ENCODE results near the gene ANKRD13A.

The ANKRD13A gene

DNA sequence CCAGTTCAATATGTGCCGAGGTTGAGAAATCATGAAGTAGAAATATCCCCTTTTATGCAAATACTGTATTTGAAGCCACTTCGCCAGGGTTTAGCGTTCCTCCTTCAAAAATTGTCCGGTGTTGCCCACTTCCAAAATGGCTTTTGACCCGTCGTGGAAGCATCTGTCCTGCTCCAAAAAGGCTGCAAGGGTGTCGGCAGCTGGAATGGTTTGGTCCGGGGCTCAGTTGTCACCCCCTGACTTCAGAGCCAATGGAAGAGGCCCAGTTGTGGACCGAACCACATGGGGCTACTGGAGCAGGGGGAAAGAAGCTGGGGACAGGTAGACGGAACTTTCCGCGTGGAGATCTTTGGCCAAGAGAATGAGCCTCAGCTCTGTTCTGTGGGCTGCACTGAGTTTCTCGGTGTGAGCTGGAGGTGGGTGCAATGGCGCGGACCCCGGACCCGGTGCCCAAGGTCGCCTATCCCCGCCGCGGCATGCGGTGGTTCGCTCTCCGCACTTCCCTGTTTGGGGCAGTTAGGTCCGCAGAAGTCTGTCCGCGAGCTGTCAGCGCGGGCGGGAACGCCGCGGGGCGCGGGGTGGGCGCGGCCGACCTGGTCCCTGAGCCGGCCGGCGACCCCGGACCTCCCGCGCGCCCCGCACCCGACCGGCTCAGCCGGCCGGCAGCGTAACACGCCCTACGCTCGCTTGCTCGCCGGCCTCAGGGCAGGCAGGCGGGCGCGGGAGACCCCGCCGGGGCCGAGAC, at the start of gene ANKRD13A:
TSS of gene ANKRD13A (plus strand) at position 527 of the 745 bp plus-strand sequence. CDS start 259 bp downstream, outside the sequence.
- peak; percentile 69 to 72 for DNase-seq (ENCODE audit: low read depth in 2 of 2)

DNA sequence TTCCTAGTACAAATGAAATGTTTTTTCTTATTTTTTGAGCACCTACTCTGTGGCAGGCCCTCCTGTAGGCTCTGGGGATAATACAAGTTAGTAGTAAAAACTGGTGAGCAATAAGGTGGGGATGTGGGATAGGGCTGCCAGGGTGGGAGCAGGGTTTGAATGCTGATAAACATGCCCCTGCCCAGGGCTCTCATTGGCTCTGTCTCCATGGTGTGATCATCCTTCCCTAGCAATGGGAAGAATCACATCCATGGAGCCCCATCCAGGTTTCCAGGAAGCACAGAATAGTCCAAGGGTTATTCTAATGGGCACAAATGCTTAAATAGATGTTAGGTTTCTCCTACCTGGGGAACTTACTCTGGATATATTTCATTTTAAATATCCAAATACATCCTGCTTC, 48.6 kb upstream of the ANKRD13A start:
- no peak for DNase-seq (ENCODE audit: low read depth in 2 of 2)

DNA sequence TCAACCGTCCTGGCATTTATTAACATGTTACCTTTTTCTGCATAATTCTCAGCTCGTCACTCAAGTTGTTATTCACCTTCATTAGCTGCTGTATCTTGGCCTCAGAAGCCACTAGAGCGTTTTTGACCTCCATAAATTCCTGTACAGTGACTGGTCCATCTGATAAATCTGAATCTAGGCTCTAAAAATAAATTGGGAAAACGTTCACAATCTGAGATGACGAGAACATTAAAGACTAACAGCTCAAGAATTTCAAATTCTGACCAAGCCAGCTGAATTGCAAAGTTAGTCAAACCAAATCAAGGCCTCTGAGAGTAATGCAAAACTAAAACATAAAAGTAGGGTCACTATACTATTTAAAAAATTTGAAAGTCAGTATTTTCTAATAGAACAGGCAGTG, 48.1 kb upstream of the ANKRD13A start:
- no peak for DNase-seq (ENCODE audit: low read depth in 2 of 2)

DNA sequence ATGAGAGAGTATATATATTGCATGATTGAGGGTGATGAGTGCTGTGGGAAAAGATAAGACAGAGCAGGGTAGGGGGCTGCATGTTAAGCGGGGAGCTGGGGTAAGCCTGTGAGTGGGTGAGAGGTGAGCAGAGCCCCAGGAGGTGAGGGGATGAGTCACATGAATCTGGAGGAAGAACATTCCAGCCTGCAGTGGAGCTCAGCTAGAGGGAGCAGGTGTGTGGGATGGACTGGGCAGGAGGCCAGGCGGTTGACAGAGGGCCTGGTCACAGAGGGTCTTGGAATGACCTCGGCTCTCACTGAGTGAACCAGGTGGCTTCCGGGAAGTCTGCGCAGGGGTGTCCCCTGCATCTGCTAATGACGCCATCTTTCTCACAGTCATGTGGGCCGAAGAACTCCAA, 47.5 kb upstream of the ANKRD13A start:
- DNase-seq (ENCODE audit: low read depth in 2 of 2) = no peak

DNA sequence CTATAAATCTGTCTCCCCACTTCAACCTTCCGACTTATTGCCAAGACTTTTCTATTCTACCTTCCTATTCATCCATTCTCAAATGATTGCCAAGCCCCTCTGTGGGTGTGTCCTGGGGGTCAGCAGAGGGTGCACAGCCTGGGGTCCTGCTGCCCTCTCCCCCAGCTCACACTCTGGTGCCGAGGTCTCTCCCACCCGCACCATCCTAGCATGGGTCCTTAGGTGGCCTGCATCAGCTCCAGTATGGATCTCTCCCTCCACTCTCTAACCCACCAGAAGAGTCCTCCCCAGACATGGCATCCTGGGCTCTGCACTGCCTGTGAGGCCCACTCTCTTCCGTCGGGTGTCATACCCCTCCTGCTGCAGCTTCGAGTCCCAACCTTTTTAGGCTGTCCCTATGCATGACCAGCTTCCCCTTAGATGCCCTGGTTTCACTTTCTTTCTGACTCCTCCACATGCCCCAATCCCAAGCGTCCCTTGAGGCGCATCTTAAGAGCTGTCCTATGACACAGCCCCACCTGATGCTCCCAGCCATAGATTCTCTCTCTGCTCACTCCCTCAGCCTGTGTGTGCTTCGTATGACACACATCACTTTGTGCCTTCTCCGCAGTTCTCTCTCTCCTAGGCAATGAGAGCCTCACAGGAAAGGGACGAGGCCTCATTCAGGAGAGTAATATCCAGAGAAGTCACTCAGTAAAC, 46.9 kb upstream of the ANKRD13A start:
- DNase-seq (ENCODE audit: low read depth in 2 of 2) = no peak

DNA sequence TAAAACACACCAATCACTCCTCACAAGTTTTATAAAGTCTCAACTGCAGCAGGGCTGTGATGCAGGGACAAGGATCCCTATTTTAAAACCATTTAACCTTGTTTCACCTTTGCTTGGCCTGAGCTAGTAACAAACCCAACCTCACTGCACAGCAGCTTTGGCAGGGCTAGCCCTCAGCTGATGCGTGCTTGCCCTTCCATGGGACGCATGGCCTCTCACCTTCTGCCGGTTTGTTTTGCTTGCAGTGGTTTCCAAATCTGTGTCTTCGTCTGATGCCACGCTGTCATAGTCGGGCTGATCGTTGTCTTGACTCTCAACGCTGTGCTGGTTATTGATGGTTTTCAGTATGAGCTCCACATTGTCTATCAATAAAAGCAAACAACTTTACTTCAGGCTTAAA, 46.4 kb upstream of the ANKRD13A start:
- DNase-seq (ENCODE audit: low read depth in 2 of 2) = no peak

DNA sequence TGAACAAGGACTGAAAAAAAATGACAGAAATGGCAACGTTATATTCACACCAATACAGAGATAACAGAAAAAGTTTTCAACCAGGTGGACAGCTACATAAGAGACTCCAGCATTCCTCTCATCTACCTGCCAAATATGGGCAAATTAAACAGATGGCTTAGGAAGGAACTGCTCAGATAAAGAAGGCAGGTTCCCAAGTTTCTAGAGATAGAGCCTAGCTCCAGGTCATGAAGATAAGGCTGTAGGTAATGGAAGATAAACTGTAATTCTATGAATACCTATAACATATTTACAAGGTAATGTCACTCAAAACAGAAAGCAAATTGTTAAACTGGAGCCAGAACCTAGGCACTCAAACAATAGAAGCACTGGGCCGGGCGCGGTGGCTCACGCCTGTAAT, 45.6 kb upstream of the ANKRD13A start:
- DNase-seq (ENCODE audit: low read depth in 2 of 2) = no peak

DNA sequence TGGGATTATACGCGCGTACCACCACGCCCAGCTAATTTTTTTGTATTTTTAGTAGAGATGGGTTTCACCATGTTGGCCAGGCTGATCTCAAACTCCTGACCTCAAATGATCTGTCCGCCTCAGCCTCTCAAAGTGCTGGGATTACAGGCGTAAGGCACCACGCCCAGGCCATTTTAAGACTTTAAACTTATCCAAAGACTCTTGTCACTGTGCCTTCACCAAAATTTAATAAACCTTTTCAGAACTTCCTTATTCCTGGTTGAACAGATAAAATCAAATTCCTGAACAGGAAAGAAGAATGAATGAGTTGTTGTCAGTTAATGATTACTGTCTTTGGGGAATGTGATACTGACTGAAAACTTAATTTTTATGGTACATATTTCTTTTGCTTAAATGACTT, 40.9 kb upstream of the ANKRD13A start:
- no peak for DNase-seq (ENCODE audit: low read depth in 2 of 2)

DNA sequence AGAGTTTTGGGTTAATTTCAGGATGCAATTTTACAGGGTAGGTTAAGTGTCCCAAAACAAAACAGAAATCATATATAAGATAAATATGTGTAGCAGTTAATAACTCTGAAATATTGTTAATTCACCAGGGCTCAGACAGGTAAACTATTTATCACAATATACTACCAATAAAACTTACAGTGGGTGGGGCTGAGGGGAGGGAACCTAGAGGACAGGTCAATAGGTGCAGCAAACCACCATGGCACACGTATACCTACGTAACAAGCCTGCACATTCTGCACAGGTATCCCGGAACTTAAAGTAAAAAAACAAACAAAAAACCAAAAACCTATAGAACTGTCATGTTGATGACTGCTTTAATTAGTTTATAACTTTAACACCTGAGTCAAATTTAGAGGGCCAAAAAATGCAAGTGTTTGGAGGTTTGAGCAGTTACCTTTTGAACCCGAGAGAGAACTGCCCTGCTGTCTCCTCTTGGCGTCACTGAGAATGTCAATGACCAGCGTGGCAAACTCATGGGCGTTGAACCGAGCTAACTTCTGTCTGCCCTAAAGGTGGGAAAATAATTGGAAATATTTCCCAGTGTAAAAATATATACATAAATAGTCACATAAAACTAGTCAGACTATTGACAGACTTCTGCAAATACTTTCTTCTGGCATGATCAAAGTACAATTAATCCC, 39.7 kb upstream of the ANKRD13A start:
- DNase-seq (ENCODE audit: low read depth in 2 of 2) = no peak

DNA sequence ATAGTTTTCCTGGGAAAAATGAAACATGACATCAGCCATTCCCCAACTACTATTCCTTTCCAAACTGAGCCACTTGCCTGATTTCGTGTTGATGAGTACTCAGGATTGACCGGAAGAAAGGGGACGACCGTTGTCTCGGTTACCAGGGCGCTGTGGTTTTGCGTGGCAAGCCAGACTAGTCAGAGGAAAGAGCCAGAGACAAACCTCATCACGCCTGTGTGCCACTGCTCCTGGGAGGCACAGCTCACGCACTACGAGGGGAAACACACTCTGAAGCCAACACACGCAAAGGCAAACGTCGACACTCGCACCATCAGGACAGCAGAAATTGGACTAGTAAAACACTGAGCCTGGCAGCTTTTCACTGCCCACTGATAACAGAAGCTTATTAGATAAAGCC, 38.0 kb upstream of the ANKRD13A start:
- DNase-seq (ENCODE audit: low read depth in 2 of 2) = no peak

DNA sequence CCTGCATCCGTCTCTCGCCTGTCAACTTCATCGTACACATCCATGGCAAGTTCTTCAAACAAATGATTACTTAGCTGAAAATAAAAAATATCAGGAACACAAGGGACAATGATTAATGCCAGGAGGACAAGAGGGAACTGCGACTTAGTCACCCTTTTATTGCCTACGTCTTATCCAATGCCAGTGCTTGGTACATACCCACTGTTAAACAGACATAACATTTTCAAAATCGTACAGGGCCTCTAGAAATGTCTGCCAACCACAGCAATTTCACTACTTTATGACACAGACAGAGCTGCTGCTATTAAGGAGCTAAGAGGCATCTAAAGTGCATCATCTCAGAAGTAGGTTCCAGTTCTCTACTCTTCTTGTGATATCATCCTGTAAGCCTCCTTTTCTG, 37.6 kb upstream of the ANKRD13A start:
- no peak for DNase-seq (ENCODE audit: low read depth in 2 of 2)

DNA sequence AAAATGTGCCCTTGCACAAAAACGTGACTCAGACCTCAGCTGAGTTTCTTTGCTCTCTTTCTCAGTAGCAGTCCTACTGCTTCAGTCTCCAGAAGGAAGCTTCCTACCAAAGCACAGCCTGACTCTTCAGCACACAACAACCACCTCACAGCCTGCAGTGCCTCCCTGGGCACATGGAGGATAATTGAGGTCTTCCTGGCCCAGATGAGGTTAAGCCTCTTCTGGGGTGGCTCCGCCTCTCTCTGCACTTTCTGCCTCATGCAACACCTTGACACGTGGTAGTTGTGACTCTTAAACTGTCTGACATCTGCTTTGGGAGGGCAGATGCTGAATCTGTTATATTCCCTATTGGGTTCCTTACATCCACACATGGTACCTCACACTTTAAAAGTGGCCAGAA, 36.8 kb upstream of the ANKRD13A start:
- no peak for DNase-seq (ENCODE audit: low read depth in 2 of 2)

DNA sequence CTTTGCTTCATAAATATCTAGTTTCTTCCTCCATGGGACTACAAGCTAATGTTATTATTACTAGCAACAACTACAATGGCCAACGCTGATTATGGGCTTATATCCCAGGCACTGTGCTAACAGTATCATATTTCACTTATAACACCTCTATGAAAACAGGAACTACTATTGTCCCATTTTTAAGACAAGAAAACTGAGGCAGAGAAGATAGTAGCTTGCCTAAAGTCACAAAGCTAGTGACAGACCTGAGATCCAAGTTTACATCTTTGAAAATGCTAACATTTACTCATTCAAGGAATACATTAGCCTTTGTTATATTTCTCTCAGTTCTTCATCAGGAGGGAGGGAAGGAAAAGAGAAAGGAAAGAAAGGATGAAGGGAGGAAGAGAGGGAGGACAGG, 35.9 kb upstream of the ANKRD13A start:
- no peak for DNase-seq (ENCODE audit: low read depth in 2 of 2)

DNA sequence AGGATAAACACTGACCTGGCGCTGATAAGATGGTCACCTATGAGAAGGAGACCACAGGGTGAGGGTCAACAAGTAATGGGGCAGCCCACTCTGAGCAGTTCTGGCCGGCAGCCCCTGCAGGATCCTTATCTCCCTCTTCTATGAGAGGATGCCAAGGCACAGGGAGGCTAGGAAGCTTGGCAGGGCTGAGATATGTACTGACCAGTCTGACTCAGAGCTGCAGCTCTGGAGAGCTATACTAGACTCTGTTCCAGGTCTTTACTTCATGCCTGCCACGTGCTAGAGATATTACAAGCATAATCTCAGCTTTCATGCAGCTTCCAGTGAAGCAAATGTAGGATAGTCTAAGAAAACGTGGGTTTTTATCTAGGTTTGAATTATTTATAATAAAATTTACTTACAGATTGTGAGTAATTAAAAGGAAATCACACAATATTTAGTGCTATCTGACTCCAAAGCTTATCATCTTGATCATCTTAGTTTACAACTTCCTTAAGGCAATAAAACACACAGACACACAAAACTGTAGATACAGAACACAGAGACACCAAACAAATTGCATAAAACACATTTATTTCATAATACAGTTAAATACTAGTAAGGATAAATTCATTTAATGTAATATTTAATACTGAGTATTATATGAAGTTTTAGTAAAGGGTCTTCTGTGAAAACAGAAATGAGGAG, 35.3 kb upstream of the ANKRD13A start:
- DNase-seq (ENCODE audit: low read depth in 2 of 2) = no peak

DNA sequence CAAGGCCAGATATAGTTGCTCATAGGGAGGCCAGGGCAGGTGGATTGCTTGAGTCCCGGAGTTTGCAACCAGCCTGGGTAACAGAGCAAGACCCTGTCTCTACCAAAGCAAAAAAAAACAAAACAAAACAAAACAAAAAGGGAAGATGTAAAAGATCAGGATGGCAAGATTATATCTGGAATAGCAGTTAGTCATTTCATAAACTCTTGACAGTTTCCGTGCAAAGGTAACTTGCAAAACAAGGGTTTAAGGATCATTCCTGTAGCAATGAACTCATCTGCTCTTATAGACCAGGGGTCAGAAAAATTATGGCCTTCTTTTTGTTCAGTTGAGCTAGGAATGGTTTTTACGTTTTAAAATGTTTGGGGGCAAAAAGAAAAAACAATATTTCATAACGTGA, 32.7 kb upstream of the ANKRD13A start:
- no peak for DNase-seq (ENCODE audit: low read depth in 2 of 2)

DNA sequence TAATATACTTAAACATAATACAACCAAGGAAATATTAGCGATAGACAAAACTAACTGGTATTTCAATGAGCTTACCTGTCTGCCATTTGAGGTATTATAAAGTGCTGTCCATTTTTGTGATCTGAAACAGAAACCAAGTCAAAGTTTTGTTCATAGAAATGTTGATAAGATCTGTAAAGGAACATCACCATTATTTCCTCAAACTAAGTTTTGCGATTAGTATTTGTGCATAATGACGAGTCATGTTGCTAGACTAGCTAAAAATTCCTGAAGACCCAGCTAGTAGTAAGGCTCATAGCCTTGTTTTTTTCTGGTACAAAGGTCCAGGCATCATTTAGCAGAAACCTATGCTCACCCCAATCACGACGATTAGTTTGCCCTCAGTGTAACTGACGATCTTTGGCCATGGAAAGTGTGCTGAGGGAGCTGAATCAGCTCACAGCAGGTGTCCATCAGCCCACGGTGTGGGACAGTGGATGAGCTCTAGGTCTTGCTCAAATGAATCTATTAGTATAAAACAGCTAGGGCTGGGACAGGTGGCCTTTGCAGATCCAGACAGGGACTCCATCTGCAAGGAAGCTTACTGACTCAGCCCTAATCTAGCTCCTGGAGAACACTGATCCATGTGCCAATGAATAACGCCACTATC, 31.7 kb upstream of the ANKRD13A start:
- no peak for DNase-seq (ENCODE audit: low read depth in 2 of 2)

DNA sequence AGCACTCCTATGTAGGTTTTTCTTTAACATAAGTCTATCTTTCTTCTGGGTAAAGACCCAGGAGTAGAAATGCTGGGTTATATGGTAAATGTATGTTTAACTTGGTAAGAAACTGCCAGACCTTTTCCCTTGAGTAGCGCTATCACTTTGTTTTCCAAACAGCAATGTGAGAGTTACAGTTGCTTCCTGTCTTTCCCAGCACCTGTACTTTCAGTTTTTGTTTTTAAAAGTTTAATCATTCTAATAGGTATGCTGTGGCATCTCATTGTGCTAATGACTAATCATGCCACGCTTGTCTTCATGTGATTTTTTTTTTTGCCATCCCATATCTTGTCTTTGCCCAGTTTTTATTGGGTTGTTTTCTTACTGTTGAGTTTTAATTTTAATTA, 31.2 kb upstream of the ANKRD13A start:
- no peak for DNase-seq (ENCODE audit: low read depth in 2 of 2)

DNA sequence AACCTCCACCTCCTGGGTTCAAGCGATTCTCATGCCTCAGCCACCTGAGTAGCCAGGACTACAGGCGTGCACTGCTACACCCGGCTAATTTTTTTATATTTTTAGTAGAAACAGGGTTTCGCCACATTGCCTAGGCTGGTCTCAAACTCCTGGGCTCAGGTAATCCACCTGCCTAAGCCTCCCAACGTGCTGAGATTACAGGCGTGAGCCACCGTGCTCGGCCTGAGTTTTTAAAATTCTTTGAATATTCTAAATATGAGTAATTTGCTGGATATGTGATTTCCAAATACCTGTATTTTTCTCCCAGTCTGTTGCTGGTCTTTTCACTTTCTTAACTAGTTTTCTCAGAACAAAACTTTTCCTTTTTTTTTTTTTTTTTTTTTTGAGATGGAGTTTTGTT, 30.4 kb upstream of the ANKRD13A start:
- DNase-seq (ENCODE audit: low read depth in 2 of 2) = no peak

DNA sequence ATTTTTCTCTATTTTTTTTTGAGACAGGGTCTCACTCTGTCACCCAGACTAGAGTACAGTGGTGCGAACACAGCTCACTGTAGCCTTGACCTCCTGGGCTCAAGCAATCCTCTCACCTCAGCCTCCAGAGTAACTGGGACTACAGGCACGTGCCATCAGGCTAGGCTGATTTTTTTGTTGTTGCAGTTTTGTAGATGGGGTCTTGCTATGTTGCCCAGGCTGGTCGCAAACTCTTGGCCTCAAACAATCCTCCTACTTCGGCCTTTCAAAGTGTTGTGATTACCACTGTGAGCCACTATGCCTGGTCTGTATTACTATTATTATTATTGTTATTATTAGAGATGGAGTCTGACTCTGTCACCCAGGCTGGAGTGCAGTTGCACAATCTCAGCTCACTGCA, 26.4 kb upstream of the ANKRD13A start:
- DNase-seq (ENCODE audit: low read depth in 2 of 2) = no peak

DNA sequence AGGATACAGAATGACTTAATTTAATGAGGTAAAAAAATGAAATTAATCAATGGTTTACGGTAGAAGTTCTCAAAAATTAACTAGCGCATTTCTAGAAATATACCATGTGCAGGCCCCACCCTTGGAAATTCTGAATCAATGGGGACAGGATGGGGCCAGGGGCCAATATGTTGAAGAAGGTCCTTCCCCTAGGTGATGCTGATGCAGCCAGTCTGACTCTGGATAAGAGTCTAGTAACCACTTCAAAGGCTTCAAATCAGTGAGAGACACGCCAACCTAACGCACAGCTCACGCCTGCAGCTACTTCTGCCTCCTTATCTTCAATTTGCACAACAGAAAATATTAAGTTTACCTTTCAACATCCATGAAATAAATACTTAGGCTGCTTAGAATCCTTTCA, 17.9 kb upstream of the ANKRD13A start:
- peak; percentile 43 to 45 for DNase-seq (ENCODE audit: low read depth in 2 of 2)

DNA sequence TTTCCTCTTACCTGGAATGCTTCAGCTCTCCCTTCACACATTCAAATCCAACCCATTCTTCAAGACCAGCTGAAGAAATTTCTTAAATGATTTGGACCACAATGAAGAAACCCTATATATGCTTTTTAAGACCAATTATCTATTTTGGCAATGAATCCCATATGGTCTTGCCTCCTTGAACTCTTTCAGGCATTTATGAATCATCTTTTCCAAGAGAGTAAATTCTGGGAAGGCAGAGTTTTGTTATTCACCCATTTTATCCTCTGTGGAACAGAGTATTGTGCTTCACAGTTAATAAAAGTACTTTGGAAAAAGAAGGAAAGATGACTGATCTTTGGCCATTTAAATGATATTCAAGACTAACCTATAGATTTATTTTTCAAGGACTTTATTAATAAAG, 17.0 kb upstream of the ANKRD13A start:
- DNase-seq (ENCODE audit: low read depth in 2 of 2) = no peak
